IPS-NIHi7 (cell line): ENCODE results near the gene ANKH.
"Not testable (repeated sequence)": the region's sequence is repeated elsewhere in the genome, so short reads cannot be mapped to it uniquely, and the experiment has no call there.

ENCODE experiments used
- DNase-seq: peaks from one replicate; pipeline ENCODE4 v3.0.0; 2012; ENCODE audit warnings: mixed read lengths; ENCODE audit errors: extremely low spot score

ANKH gene

DNA sequence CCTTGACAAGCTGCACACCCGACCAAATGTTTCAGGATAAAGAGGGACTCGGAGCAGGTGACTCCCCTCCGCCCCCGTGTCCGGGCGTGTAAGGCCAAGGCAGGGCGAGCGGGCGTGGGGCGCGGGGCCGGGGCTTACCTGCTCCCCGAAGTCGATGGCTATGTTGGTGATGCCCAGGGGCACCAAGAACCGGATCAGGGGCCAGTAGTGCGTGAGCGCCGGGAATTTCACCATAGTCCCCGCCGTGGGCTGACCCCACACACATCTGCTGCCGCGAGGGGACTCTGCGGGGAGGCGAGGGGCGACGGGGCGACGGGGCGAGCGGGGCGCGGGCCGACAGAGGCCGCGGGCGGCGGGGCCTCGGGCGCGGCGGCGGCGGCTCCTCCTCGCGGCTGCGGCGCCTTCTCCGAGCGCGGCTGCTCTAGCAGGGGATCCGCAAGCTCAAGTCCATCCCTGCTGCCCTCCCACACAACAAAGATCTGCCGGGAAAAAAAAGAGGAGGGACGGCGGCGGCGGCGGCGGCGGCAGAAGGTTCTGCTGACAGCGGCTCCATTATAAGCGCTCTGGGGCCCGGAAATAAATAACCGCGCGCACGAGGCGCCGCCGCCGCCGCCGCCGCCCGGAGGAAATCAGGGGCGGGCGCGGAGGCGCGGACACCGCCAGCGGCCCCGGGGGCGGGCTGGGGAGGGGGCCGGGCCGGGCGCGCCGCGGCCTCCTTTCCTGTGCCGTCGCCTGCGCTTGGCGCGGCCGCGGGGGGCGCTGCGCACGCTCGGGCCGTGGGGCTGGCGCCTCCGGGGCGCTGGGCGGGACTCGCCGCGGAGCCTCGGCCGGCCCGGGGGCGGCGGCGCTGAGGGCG, at the start of gene ANKH:
Gene ANKH, minus strand, starts transcription at position 565 of the 856 bp plus-strand sequence. Its CDS starts 331 bp downstream, at position 234.
- peak; percentile 87 for DNase-seq

- no peak for DNase-seq
Observed at GRCh38 chr5:14920121-14920520, 48.5 kb upstream of the ANKH start.

DNA sequence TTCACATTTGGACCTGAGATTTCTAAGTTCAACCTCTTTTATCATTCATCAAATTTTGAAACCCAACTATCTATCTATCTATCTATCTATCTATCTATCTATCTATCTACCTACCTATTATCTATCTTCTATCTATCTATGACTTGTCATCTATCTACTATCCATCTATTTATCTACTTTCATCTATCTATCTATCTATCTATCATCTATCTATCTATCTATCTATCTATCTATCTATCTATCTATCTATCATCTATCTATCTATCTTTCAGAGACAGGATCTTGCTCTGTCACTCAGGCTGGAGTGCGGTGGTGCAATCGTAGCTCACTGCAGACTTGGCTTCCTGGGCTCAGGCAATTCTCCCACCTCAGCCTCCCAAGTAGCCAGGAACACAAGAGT, 47.5 kb upstream of the ANKH start:
- DNase-seq, result not testable (repeated sequence)

DNA sequence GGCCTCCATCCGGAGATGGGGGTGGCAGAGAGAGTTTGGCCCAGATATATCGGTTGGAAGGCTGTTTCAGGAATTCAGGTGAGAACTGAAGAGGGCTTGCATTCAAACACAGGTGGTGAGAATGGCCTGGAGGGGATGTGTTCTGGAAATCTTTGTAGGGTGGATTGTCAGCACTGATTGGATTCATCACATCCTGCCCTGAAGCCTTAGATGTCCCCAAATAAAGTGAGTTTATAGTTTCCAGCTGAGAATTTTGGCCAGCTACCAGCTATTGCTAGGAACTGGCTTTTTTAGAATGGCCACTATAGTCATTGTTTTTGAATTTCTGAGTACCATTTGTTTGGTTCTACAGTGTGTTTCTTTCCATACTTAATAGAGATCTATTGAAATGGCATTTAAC, 46.1 kb upstream of the ANKH start:
- no peak for DNase-seq

DNA sequence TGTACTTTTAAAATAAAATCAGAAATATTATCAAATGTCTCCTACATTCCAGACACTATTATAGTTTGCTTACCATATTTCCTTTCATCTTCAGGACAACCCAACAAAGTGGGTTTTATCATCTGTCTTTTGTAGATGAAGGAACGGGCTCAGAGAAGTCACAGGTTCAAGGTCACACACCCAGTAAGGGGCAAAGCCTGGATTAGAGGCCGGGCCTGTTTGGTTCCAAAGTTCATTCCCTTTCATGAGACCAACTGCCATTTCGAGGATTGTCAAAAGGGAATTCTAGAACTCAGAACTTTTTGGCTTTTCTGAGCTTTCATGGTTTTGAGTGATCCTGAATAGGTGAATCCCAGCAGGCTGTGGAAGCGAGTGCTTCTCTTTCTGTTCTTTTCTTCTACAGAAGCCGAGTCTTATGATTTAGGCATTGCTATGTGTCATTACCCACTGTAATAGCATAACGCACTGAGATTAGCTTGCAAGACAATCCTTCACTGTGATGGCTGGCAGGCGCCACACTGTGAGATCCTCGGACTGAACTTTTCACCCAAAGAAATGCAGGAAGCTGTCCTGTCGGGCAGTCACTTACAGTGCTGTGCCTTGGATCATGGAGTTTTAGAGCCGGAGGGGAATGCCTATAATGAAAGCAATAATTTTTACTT, 43.8 kb upstream of the ANKH start:
- no peak for DNase-seq

- DNase-seq, result no peak
Observed at GRCh38 chr5:14914623-14915260, 43.2 kb upstream of the ANKH start.

DNA sequence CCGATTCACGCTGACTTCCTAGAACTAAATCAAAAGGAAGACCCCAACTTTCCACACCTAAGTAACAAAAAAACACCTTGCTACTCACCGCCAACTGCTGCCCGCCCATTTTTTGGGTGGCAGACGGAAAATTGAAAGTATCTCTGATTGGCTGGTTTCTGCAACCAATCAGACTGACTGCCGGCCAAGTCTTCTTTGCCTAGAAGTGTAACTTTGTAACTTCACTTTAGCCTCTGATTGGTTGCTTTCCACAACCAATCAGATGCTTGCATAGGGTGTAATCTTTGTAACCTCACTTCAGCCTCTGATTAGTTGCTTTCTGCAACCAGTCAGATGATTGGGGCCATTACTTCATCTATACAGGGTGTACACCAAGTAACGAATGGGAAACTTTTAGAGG, 42.6 kb upstream of the ANKH start:
- no peak for DNase-seq

GRCh38 chr5:14913096-14913495, 41.5 kb upstream of the ANKH start:
- no peak for DNase-seq

DNA sequence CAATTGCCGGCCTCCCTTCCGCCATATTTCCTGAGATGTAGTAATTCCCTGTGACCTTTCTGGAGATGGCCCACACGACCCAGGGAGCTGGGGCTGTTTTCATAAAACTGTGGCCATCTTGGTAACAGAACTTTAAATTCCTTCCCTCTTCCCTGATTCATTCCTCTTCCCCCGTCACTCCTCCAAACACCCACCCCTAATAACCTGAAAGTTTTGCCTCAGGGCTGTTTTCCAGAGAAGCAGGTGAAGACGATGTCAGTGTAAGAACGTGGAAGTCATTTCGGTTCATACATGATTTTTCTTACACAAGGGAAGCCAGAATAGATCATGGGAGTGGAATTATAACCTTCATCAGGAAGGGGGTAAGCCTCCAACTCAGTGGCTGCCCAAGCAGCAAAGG, 40.6 kb upstream of the ANKH start:
- DNase-seq, result no peak

- no peak for DNase-seq
Observed at GRCh38 chr5:14909369-14909768, 37.8 kb upstream of the ANKH start.

- DNase-seq, result no peak
Observed at GRCh38 chr5:14908172-14908571, 36.6 kb upstream of the ANKH start.

GRCh38 chr5:14906628-14907027, 35.0 kb upstream of the ANKH start:
- DNase-seq, result no peak

DNA sequence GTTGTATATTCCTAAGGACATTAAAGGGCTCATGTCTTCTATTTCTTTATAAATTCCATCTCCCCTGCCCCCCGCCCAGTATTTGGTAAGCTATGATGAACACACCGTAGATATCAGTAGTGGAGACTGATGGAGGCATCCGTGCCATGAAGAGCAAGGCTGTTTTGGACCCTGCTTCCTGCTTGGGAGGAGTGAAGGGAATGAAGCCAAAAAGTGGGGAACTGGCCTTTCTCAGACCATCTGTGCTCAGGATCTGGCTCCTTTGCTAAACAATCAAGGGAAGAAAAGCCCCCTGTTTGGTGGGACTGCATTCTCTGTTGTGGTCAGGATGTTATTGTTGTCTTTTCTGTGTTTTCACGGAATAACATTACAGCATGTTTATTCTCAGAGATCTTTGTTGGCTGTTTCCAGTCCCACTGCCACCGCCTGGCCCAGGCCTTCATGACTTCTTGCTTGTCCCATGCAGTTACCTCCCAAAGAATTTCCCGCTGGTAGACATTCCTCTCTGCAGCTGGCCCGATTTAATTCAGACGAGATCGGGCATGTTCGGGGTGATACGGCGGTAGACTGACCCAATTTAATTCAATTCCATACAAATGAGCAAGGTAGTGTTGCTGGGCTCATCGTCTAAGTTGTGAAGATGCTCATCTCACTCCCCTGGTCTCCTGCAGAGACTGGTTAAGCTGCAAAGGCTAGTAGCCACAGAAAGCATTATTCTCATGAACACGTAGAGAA, 31.4 kb upstream of the ANKH start:
- no peak for DNase-seq

- DNase-seq, result no peak
Observed at GRCh38 chr5:14901462-14902051, 30.0 kb upstream of the ANKH start.

DNA sequence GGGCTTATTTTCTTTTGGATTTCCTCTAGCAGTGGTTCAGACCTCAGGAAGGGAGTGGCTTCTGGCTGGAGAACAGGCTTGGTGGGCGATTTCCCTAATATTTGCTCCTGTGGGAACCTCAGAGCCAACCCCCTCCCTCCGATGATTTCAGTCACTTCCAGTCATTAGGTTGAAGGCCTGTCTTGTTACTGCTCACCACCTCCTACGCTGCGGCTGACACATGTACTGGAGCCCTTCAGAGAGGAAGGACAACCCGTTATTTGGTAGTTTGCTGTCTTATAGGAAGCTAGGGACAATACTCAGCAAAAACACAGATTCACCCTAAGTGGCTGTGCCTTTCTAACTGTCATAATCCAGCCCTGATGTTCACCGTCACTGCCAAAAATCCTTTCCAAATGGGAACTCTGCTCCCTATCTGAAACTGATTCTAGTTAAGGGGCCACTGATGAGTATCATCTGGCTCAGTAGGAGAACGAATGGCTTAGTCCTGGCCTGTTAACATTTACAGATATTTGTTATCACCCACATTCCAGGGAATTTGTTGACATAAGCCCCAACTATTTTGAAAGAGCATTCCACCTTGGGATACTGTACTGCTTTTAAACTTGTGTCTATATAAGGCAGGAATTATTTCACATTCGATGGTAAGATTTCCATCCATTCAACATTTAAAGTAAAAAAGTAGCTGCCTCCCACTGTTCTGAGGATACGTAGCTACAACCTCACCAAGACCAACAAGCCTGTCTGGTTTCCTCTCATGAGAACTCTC, 29.3 kb upstream of the ANKH start:
- DNase-seq, result no peak

GRCh38 chr5:14896131-14896530, 24.6 kb upstream of the ANKH start:
- DNase-seq, result no peak

GRCh38 chr5:14895301-14895700, 23.7 kb upstream of the ANKH start:
- no peak for DNase-seq

DNA sequence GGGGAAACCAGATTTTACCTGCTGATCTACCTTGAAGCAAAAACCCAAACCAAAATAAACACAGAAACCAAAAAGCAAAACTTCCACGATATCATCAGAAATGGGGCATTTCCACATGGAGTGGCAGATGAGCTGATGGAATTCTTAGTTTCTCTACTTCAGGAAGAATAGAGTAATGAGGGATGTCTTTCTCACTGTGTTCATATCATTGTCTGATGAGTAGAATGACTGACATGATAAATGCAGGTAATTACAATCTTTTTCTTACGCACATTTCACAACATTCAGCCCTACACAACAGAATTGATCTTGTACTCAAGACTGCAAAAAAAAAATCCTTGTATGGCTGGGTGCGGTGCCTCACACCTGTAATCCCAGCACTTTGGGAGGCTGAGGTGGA, 23.2 kb upstream of the ANKH start:
- DNase-seq, result no peak

DNA sequence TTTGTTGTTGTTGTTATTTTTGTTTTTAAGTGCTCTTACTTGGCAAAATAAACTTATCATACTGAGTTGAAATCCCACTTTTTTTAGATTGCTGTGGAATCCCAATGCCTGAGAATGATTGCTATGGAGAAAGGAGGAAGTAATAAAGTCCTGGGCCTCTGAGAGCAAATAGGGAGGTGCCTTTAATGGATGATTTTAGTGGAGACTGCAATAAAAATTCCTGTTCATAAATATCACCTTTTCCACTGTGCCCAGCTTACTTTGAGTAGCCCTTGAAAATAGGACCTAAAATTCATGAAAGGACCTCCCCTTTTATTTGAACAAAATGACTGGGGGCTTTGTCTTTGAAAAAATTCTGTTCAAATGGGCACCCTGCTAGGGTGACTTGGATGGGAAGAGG, 21.8 kb upstream of the ANKH start:
- DNase-seq, result no peak

- DNase-seq, result no peak
Observed at GRCh38 chr5:14890846-14891245, 19.3 kb upstream of the ANKH start.

GRCh38 chr5:14884062-14884612, 12.6 kb upstream of the ANKH start:
- no peak for DNase-seq
